Naive thymus-derived CD4-positive, alpha-beta T cell (primary cell): Measurements from ENCODE around the gene SCNN1B. TPM values are rescaled to one million over a fixed set of nuclear protein-coding genes. Genes with fewer than 3 reads are reported as not detected.

Experiments used
- ATAC-seq: fragments of 150-1000 bp; cut with Tn5 transposase; 2 replicates; pipeline ENCODE4 v1.10.0; 2021; ENCODE audit warnings: mild to moderate bottlenecking, moderate library complexity
- CTCF ChIA-PET: fragments of 350-600 bp; sonication (Branson Sonifier 250); formaldehyde crosslinking; loops from one replicate; lab custom pipeline; 2021; ENCODE audit warnings: antibody characterized with exemption; lab: Charles Lee
- POLR2A ChIA-PET: fragments of 350-600 bp; sonication (Branson Sonifier 250); formaldehyde crosslinking; loops from one replicate; lab custom pipeline; 2021; ENCODE audit warnings: antibody characterized with exemption, inconsistent platforms; lab: Charles Lee
- DNase-seq, 9 donors: peaks; one replicate each; pipeline versions ENCODE4 v3.0.0 to v3.0.0-alpha.2; 2020 to 2022; ENCODE audit warnings: mixed read lengths in 1 of 9
- H3K27ac ChIP-seq: one replicate; pipeline ENCODE4 v1.7.0; 2013; ENCODE audit warnings: mild to moderate bottlenecking, low read depth, low read length, moderate library complexity
- H3K27me3 ChIP-seq, 2 donors: one replicate each; pipeline ENCODE4 v1.7.0; 2013; ENCODE audit warnings: low read length in 2 of 2, mild to moderate bottlenecking in 2 of 2, moderate library complexity in 2 of 2; ENCODE audit not compliant: control insufficient read depth in 2 of 2, insufficient read depth in 2 of 2
- H3K36me3 ChIP-seq, 3 experiments: 1 replicate in 2 of 3; 2 replicates in 1 of 3; pipeline ENCODE4 v1.7.0; 2013; ENCODE audit warnings: low read length in 3 of 3, mild to moderate bottlenecking in 3 of 3, moderate library complexity in 1 of 3; ENCODE audit not compliant: insufficient read depth in 3 of 3, control insufficient read depth in 2 of 3
- H3K4me1 ChIP-seq, 2 donors: one replicate each; pipeline ENCODE4 v1.7.0; 2013; ENCODE audit warnings: low read length in 2 of 2, mild to moderate bottlenecking in 2 of 2, moderate library complexity in 1 of 2; ENCODE audit not compliant: control insufficient read depth in 2 of 2, insufficient read depth in 2 of 2
- H3K4me3 ChIP-seq: 2 replicates; pipeline ENCODE4 v1.7.0; 2013; ENCODE audit warnings: mild to moderate bottlenecking, low read length
- H3K9me3 ChIP-seq, 3 experiments: 1 replicate in 2 of 3; 2 replicates in 1 of 3; pipeline ENCODE4 v1.7.0; 2013; ENCODE audit warnings: low read length in 3 of 3; ENCODE audit not compliant: control insufficient read depth in 2 of 3
- H3K27ac Mint-ChIP-seq, 9 donors: one replicate each; pipeline ENCODE4 v1.8.0; 2020 to 2022; ENCODE audit warnings: mixed read lengths in 9 of 9, mild to moderate bottlenecking in 8 of 9, moderate library complexity in 5 of 9, inconsistent platforms in 2 of 9
- H3K27me3 Mint-ChIP-seq, 5 donors: one replicate each; pipeline ENCODE4 v1.8.0; 2021 to 2022; ENCODE audit warnings: mixed read lengths in 5 of 5, mild to moderate bottlenecking in 1 of 5
- H3K36me3 Mint-ChIP-seq, 5 donors: one replicate each; pipeline ENCODE4 v1.8.0; 2020 to 2022; ENCODE audit warnings: mixed read lengths in 5 of 5, mild to moderate bottlenecking in 3 of 5, inconsistent platforms in 1 of 5
- H3K4me1 Mint-ChIP-seq, 7 donors: one replicate each; pipeline ENCODE4 v1.8.0; 2020 to 2022; ENCODE audit warnings: mixed read lengths in 7 of 7, mild to moderate bottlenecking in 3 of 7, inconsistent platforms in 1 of 7
- H3K4me3 Mint-ChIP-seq, 10 donors: one replicate each; pipeline ENCODE4 v1.8.0; 2020 to 2022; ENCODE audit warnings: mild to moderate bottlenecking in 10 of 10, mixed read lengths in 10 of 10, moderate library complexity in 6 of 10, inconsistent platforms in 2 of 10
- H3K9me3 Mint-ChIP-seq, 11 donors: one replicate each; pipeline ENCODE4 v1.8.0; 2020 to 2022; ENCODE audit warnings: mixed read lengths in 11 of 11, mild to moderate bottlenecking in 4 of 11, inconsistent platforms in 1 of 11, moderate library complexity in 1 of 11
- intact Hi-C, 2 donors: fragments of 100-400 bp; cut with micrococcal nuclease; formaldehyde crosslinking; loops; one replicate each; pipeline ENCODE4 v1.15.1; 2023
- polyA plus RNA-seq, 2 donors: library from polyadenylated mRNA; unstranded; fragments of 300-500 nt; fragmentation: Illumina TruSeq; gene quantifications; one replicate each; pipeline ENCODE4 v1.2.3, GENCODE V29; 2021
- total RNA-seq, 6 experiments: library from RNA in 5 of 6; stranded (reverse) in 5 of 6; gene quantifications; 1 replicate in 5 of 6; 2 replicates in 1 of 6; pipeline ENCODE4 v1.2.3 and lab custom pipeline; 2021 to 2026

SCNN1B gene
- total and polyA plus RNA-seq, 7 experiments from 2014 or later, result not detected

DNA sequence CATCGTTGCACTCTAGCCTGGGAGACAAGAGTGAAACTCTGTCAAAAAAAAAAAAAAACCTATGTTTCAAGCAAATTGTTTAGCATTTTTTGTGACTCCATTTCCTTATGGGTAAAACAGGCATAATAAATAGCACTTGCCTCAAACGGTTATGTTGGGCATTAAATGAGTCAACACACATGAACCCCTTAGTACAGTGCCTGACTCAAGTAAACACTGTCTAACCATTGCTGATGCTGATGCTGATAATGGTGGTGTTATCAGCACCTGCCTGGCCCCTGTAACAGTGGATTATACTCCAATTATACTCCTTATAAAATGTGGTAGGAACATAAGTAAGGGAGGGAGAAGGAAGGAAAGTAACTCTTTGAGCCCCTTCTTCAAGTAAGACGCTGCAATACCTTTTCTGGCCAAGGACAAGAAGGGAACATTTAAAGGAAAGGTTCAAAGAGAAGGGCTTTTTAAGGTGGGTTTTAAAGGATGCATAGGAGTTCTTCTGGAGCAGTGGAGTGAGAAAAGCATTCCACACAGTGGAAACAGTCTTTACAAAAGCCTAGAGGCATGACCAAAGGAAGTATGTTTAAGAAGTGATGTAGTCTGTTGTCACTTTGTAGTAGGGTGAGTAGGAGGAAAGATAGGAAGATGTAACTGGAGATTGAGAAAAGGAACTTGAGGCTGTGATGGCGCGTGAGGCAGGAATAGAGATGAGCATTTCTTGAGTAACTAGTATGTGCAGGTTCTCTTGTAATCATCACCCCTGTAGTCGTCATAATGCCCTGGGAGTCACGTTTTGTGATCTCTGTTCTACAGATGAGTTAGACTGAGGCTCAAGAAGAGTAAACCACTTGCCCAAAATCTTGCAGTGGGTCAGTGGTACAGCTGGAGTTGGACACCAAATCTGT lies 4.3 kb downstream of the SCNN1B start:
- Mint-ChIP-seq H3K9me3 (peaks cover 0 to 9% (median 5%) of the 10 kb centered on the region in 11 donors), H3K4me1 (peaks cover 0 to 5% (median 2%) of the 10 kb centered on the region in 7 donors), H3K36me3 (peaks cover 0 to 9% (median 0%) of the 10 kb centered on the region in 5 donors), H3K27ac (no peak overlapping the region), H3K27me3 (peaks cover 10 to 28% (median 20%) of the 10 kb centered on the region in 5 donors), H3K4me3 (no peak overlapping the region)
- Histone ChIP-seq H3K27me3 (peaks cover 0 to 3% of the 10 kb centered on the region in 2 donors), H3K27ac (no peak overlapping the region), H3K4me1 (no peaks in the 10 kb centered on the region), H3K9me3 (no peaks in the 10 kb centered on the region), H3K4me3 (no peak overlapping the region), H3K36me3 (no peaks in the 10 kb centered on the region)
- ChIA-PET POLR2A (no interaction called here), CTCF (no interaction called here)
- DNase-seq, result no peak
- intact Hi-C loops, result no loop called here
- ATAC-seq, result no peak

- no peaks in the 10 kb centered on the region for H3K4me1 Mint-ChIP-seq
- H3K9me3 ChIP-seq, result no peaks in the 10 kb centered on the region
- H3K4me3 Mint-ChIP-seq, result no peak overlapping the region
- no peaks in the 10 kb centered on the region for H3K36me3 ChIP-seq
- DNase-seq (no peak), ATAC-seq (no peak)
- H3K36me3 Mint-ChIP-seq, result peaks cover 0 to 4% (median 0%) of the 10 kb centered on the region in 5 donors
- H3K27me3 Mint-ChIP-seq, result peaks cover 0 to 11% (median under 1%) of the 10 kb centered on the region in 5 donors
- no peak overlapping the region for H3K4me3 ChIP-seq
- H3K27ac Mint-ChIP-seq, result no peak overlapping the region
- no peak overlapping the region for H3K27ac ChIP-seq
- peaks cover 0 to 9% (median 5%) of the 10 kb centered on the region in 11 donors for H3K9me3 Mint-ChIP-seq
- intact Hi-C loops, result no loop called here
- H3K27me3 ChIP-seq, result no peaks in the 10 kb centered on the region
- H3K4me1 ChIP-seq, result no peaks in the 10 kb centered on the region
- CTCF ChIA-PET, result no interaction called here
- POLR2A ChIA-PET, result interaction anchor here (0.5 kb wide), 1 partner anchor 109 kb away, joined by 3 read pairs; no protein-coding TSS in a partner anchor
These were observed 8.1 kb downstream of the SCNN1B start for GRCh38 chr16:23310217-23310616.

- H3K4me3 ChIP-seq, result no peak overlapping the region
- Mint-ChIP-seq H3K9me3 (peaks cover 0 to 9% (median 5%) of the 10 kb centered on the region in 11 donors), H3K27me3 (peaks cover 0 to 11% (median 0%) of the 10 kb centered on the region in 5 donors), H3K4me3 (no peak overlapping the region), H3K27ac (no peak overlapping the region), H3K36me3 (peaks cover 0 to 4% (median 0%) of the 10 kb centered on the region in 5 donors), H3K4me1 (no peaks in the 10 kb centered on the region)
- ATAC-seq (no peak), DNase-seq (no peak)
- H3K36me3 ChIP-seq, result no peaks in the 10 kb centered on the region
- no peaks in the 10 kb centered on the region for H3K27me3 ChIP-seq
- H3K27ac ChIP-seq, result no peak overlapping the region
- intact Hi-C loops, result no loop called here
- CTCF ChIA-PET, result no interaction called here
- H3K9me3 ChIP-seq, result no peaks in the 10 kb centered on the region
- H3K4me1 ChIP-seq, result no peaks in the 10 kb centered on the region
- POLR2A ChIA-PET, result no interaction called here
These were observed 8.6 kb downstream of the SCNN1B start for GRCh38 chr16:23310744-23311143.

- peaks cover 0 to 4% (median 0%) of the 10 kb centered on the region in 11 donors for H3K9me3 Mint-ChIP-seq
- H3K27ac Mint-ChIP-seq, result no peak overlapping the region
- H3K27me3 ChIP-seq, result no peaks in the 10 kb centered on the region
- H3K4me3 Mint-ChIP-seq, result no peak overlapping the region
- H3K27ac ChIP-seq, result no peak overlapping the region
- no peaks in the 10 kb centered on the region for H3K36me3 Mint-ChIP-seq
- no peaks in the 10 kb centered on the region for H3K4me1 Mint-ChIP-seq
- peaks cover 0 to 5% (median 0%) of the 10 kb centered on the region in 5 donors for H3K27me3 Mint-ChIP-seq
- peaks cover 0 to 3% (median 0%) of the 10 kb centered on the region in 3 experiments for H3K9me3 ChIP-seq
- no peak overlapping the region for H3K4me3 ChIP-seq
- no peaks in the 10 kb centered on the region for H3K4me1 ChIP-seq
- no peaks in the 10 kb centered on the region for H3K36me3 ChIP-seq
- ATAC-seq, result no peak
- DNase-seq, result no peak
- CTCF ChIA-PET, result no interaction called here
- intact Hi-C loops, result no loop called here
- POLR2A ChIA-PET, result no interaction called here
These were observed 14.1 kb downstream of the SCNN1B start for GRCh38 chr16:23316232-23316631.

DNA sequence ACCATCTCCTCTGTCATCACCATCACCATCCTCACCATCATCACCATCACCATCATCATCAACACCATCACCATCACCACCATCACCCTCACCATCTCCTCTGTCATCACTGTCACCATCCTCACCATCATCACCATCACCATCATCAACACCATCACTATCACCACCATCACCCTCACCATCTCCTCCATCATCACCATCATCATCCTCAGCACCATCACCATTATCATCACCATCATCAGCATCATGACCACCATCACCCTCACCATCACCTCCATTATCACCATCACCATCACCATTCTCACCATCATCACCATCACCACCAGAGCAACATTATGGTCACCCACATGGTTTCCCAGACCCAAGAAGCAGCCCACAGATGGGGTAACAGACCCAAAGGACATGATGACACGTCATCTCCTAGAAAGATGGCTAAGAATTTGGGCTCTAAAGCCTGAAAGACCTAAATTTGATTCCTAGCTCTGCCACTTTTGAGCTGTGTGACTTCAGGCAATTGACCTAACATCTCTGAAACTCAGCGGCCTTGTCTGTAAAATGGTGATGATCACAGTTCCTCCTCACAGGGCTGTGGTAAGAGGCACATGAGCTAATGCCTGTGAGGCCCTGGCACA lies 14.6 kb downstream of the SCNN1B start:
- Histone ChIP-seq H3K4me1 (no peaks in the 10 kb centered on the region), H3K27me3 (no peaks in the 10 kb centered on the region), H3K4me3 (no peak overlapping the region), H3K36me3 (no peaks in the 10 kb centered on the region), H3K9me3 (peaks cover 0 to 3% (median 0%) of the 10 kb centered on the region in 3 experiments), H3K27ac (no peak overlapping the region)
- ChIA-PET POLR2A (no interaction called here), CTCF (no interaction called here)
- intact Hi-C loops, result no loop called here
- H3K4me1 Mint-ChIP-seq, result no peaks in the 10 kb centered on the region
- no peak for ATAC-seq
- H3K36me3 Mint-ChIP-seq, result no peaks in the 10 kb centered on the region
- H3K27me3 Mint-ChIP-seq, result peaks cover 0 to 5% (median 0%) of the 10 kb centered on the region in 5 donors
- no peak overlapping the region for H3K4me3 Mint-ChIP-seq
- H3K27ac Mint-ChIP-seq, result no peak overlapping the region
- H3K9me3 Mint-ChIP-seq, result peaks cover 0 to 1% (median 0%) of the 10 kb centered on the region in 11 donors
- DNase-seq, result no peak

GRCh38 chr16:23317266-23317661 lies 15.2 kb downstream of the SCNN1B start:
- ATAC-seq, result no peak
- intact Hi-C loops, result no loop called here
- Histone ChIP-seq H3K4me1 (no peaks in the 10 kb centered on the region), H3K27ac (no peak overlapping the region), H3K4me3 (no peak overlapping the region), H3K9me3 (peaks cover 0 to 3% (median 0%) of the 10 kb centered on the region in 3 experiments), H3K36me3 (no peaks in the 10 kb centered on the region), H3K27me3 (no peaks in the 10 kb centered on the region)
- no peak overlapping the region for H3K4me3 Mint-ChIP-seq
- POLR2A ChIA-PET, result no interaction called here
- H3K9me3 Mint-ChIP-seq, result peaks cover 0 to 1% (median 0%) of the 10 kb centered on the region in 11 donors
- H3K27ac Mint-ChIP-seq, result no peak overlapping the region
- no peaks in the 10 kb centered on the region for H3K36me3 Mint-ChIP-seq
- no peaks in the 10 kb centered on the region for H3K4me1 Mint-ChIP-seq
- no peak for DNase-seq
- CTCF ChIA-PET, result no interaction called here
- peaks cover 0 to 5% (median 0%) of the 10 kb centered on the region in 5 donors for H3K27me3 Mint-ChIP-seq
